PC-9 (cell line): ENCODE measurements around the gene MYO5B.

ENCODE experiments used
- EZH2 ChIP-seq: fragments of 200-600 bp; sonication (generic); IDR thresholded peaks from 2 replicates; pipeline ENCODE4 v1.8.0; 2017; ENCODE audit warnings: antibody characterized with exemption, low read depth
- TF ChIP-seq, protein P1 (sequence below): fragments of 200-600 bp; sonication (generic); conservative IDR thresholded peaks from 2 replicates; pipeline ENCODE4 v1.6.1; 2017; ENCODE audit warnings: mixed run types, antibody characterized with exemption, mild to moderate bottlenecking, moderate library complexity

DNA sequence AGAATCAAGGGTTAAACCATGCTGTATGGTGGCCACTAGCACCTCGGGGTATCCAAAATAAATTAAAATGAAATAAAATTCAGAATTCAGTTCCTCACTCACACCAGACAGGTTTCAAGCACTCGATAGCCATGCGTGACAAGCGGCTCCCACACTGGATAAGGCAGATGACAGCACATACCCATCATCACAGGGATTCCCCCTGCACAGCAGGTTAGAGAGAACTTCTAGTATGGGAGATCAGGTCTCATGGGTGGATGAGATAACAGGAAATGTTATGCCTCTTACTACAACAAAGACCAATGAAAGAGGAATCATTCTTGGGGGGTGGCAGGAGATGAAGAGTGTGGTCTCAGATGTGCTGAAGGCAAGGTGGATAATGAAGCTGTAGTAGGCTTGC lies 259.7 kb downstream of the MYO5B start:
- TF ChIP-seq, protein P1, sequence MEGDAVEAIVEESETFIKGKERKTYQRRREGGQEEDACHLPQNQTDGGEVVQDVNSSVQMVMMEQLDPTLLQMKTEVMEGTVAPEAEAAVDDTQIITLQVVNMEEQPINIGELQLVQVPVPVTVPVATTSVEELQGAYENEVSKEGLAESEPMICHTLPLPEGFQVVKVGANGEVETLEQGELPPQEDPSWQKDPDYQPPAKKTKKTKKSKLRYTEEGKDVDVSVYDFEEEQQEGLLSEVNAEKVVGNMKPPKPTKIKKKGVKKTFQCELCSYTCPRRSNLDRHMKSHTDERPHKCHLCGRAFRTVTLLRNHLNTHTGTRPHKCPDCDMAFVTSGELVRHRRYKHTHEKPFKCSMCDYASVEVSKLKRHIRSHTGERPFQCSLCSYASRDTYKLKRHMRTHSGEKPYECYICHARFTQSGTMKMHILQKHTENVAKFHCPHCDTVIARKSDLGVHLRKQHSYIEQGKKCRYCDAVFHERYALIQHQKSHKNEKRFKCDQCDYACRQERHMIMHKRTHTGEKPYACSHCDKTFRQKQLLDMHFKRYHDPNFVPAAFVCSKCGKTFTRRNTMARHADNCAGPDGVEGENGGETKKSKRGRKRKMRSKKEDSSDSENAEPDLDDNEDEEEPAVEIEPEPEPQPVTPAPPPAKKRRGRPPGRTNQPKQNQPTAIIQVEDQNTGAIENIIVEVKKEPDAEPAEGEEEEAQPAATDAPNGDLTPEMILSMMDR, result no peak
- no peak for TF ChIP-seq EZH2
